AG04450 (cell line): ENCODE measurements around the gene ZFAND2A. TPM values are rescaled to one million over a fixed set of nuclear protein-coding genes. Genes with fewer than 3 reads are reported as not detected.
"Not testable (repeated sequence)": the region's sequence is repeated elsewhere in the genome, so short reads cannot be mapped to it uniquely, and the experiment has no call there.

Experiments used
- CTCF ChIA-PET: fragments of 300-600, 350-600 bp; formaldehyde crosslinking; extraction: SDS; loops from one replicate; lab custom pipeline; 2022; ENCODE audit warnings: antibody characterized with exemption, inconsistent platforms; lab: Charles Lee
- POLR2A ChIA-PET: fragments of 350-600 bp; formaldehyde crosslinking; extraction: SDS; loops from one replicate; lab custom pipeline; 2021; ENCODE audit warnings: antibody characterized with exemption, inconsistent platforms; lab: Yijun Ruan, JAX
- DNase-seq: peaks from one replicate; pipeline ENCODE4 v3.0.0-alpha.2; 2011; ENCODE audit warnings: low read depth, low spot score
- H3K27ac ChIP-seq: one replicate; pipeline ENCODE4 v1.5.1; 2012; ENCODE audit warnings: low read depth, low read length, control low read depth
- H3K27me3 ChIP-seq: one replicate; pipeline ENCODE4 v1.6.0; 2012; ENCODE audit warnings: low read length; ENCODE audit not compliant: control insufficient read depth, insufficient read depth
- H3K4me3 ChIP-seq: 2 replicates; pipeline ENCODE4 v1.5.1; 2011; ENCODE audit warnings: mild to moderate bottlenecking, low read depth, low read length, control low read depth
- H3K9me3 ChIP-seq: 2 replicates; pipeline ENCODE4 v1.5.1; 2012; ENCODE audit warnings: low read length; ENCODE audit not compliant: control insufficient read depth, insufficient read depth
- CTCF ChIP-seq: IDR thresholded peaks from 2 replicates; pipeline ENCODE4 v1.5.1; 2011; ENCODE audit warnings: low read depth, low read length, control low read depth, inconsistent platforms
- polyA plus RNA-seq: library from polyadenylated mRNA; depleted of rRNA; stranded (reverse); fragments of >200 nt; gene quantifications from 2 replicates; pipeline ENCODE4 v1.2.3, GENCODE V29; 2011

The ZFAND2A gene
- polyA plus RNA-seq, 1 experiment, result 38.9 TPM

DNA sequence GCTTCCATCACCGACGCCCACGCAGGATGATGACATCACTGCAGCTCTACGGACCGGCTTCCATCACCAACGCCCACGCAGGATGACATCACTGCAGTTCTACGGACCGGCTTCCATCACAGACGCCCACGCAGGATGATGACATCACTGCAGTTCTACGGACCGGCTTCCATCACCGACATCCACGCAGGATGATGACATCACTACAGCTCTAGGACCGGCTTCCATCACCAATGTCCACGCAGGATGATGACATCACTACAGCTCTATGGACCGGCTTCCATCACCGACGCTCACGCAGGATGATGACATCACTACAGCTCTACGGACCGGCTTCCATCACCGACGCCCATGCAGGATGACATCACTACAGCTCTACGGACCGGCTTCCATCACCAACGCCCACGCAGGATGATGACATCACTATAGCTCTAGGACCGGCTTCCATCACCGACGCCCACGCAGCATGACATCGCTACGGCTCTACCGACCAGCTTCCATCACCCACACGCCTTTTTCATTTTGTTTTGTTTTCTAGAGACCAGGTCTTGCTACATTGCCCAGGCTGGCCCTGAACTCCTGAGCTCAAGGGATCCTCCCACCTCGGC, 42.6 kb downstream of the ZFAND2A start:
- TF ChIP-seq CTCF, result no peak
- H3K27me3 ChIP-seq, result no peaks in the 10 kb centered on the region
- no peak overlapping the region for H3K4me3 ChIP-seq
- POLR2A ChIA-PET, result no interaction called here
- no peak for DNase-seq
- CTCF ChIA-PET, result interaction anchor here (1.0 kb wide), 1 partner anchor 31 kb away, joined by 3 read pairs; no protein-coding TSS in a partner anchor
- H3K9me3 ChIP-seq, result peaks cover 12% of the 10 kb centered on the region
- no peak overlapping the region for H3K27ac ChIP-seq

GRCh38 chr7:1116383-1117008, 43.5 kb downstream of the ZFAND2A start:
- H3K27me3 ChIP-seq, POLR2A ChIA-PET, CTCF ChIA-PET, H3K4me3 ChIP-seq, H3K27ac ChIP-seq, DNase-seq: not testable (repeated sequence)
- H3K9me3 ChIP-seq, result peaks cover 12% of the 10 kb centered on the region

DNA sequence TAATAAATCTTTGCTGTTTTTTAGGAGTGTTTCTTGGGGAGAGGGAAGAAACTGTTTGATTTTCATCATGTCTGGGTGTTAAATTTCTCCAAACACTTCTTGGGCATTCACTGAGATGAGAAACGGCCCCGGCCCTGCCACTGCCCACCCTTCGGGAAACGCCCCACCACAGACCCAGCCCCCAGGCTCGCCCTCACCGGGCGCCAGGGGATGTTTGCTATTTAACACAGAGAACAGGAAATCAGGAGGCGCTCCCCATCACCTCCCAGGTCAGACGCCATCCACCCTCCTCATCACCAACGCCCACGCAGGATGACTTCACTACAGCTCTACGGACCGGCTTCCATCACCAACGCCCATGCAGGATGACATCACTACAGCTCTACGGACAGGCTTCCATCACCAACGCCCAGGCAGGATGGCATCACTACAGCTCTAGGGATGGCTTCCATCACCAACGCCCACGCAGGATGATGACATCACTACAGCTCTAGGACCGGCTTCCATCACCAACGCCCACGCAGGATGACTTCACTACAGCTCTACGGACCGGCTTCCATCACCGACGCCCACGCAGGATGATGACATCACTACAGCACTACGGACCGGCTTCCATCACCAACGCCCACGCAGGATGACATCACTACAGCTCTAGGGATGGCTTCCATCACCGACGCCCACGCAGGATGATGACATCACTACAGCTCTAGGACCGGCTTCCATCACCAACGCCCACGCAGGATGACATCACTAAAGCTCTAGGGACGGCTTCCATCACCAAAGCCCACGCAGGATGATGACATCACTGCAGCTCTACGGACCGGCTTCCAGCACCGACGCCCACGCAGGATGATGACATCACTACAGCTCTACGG, 44.6 kb downstream of the ZFAND2A start:
- H3K9me3 ChIP-seq, result peaks cover 12% of the 10 kb centered on the region
- H3K4me3 ChIP-seq, POLR2A ChIA-PET, H3K27me3 ChIP-seq, CTCF ChIA-PET, H3K27ac ChIP-seq, DNase-seq: not testable (repeated sequence)

DNA sequence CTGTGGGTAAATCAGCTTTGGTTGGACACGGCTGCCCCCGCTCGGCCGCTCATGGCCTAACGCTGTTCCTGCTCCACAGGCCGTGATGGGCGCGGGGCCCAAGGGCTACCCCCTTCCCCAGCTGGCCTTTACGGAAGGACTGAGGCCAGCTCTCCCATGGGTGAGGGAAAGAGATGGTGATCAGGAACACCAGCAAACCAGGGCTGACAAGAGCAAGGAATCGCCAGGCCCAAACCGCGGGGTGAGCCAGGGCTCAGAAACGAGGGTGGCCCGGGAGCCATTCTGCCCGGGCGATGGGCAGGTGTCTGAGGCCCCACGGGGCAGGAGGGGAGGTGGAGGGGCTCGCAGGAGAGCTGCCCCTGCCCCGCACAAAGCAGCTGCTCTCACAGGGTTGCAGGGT, 45.5 kb downstream of the ZFAND2A start:
- Histone ChIP-seq H3K4me3 (no peak overlapping the region), H3K9me3 (peaks cover 12% of the 10 kb centered on the region), H3K27ac (no peak overlapping the region), H3K27me3 (no peaks in the 10 kb centered on the region)
- CTCF ChIA-PET, result no interaction called here
- no peak for TF ChIP-seq CTCF
- DNase-seq, result no peak
- POLR2A ChIA-PET, result no interaction called here

GRCh38 chr7:1114088-1114487, 45.9 kb downstream of the ZFAND2A start:
- H3K4me3 ChIP-seq, result no peak overlapping the region
- H3K27me3 ChIP-seq, result no peaks in the 10 kb centered on the region
- ChIA-PET POLR2A (no interaction called here), CTCF (no interaction called here)
- no peak for TF ChIP-seq CTCF
- no peak overlapping the region for H3K27ac ChIP-seq
- H3K9me3 ChIP-seq, result peaks cover 12% of the 10 kb centered on the region
- no peak for DNase-seq

DNA sequence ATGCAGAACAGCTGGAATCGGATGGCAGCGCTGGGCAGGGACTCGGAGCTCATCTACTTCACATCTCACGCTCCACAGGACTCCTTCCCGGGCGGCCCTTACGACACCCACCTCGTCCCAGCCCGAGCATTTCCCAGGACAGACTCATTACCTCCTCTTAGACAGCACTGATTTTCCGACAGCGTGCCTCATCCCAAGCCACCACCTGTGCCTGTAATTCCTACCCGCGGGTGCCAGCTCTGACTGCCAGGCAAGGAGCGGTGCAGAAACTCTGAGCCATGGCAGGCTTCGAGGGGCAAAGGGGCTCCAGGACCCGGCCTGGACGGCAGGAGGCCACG, 46.5 kb downstream of the ZFAND2A start:
- ChIA-PET POLR2A (no interaction called here), CTCF (no interaction called here)
- no peaks in the 10 kb centered on the region for H3K27me3 ChIP-seq
- H3K27ac ChIP-seq, result no peak overlapping the region
- no peak for TF ChIP-seq CTCF
- no peak for DNase-seq
- H3K4me3 ChIP-seq, result no peak overlapping the region
- peaks cover 12% of the 10 kb centered on the region for H3K9me3 ChIP-seq
